HG02981 (cell line): ENCODE data around the gene P2RX5.

Experiments
- ATAC-seq: cut with Tn5 transposase; IDR thresholded peaks from one replicate; pipeline ENCODE4 v1.9.1; 2021; ENCODE audit warnings: mild to moderate bottlenecking, moderate library complexity; ENCODE audit not compliant: unreplicated experiment

P2RX5 gene

GRCh38 chr17:3682033-3682432 is 13.9 kb downstream of the P2RX5 start:
- ATAC-seq: no peak

GRCh38 chr17:3681565-3681964 is 14.4 kb downstream of the P2RX5 start:
- ATAC-seq: no peak

- no peak for ATAC-seq
Observed at GRCh38 chr17:3681057-3681456, 14.9 kb downstream of the P2RX5 start.

- no peak for ATAC-seq
Observed at GRCh38 chr17:3679531-3680126, 16.3 kb downstream of the P2RX5 start.

- no peak for ATAC-seq
Observed at GRCh38 chr17:3678821-3679530, 17.0 kb downstream of the P2RX5 start.

- no peak for ATAC-seq
Observed at GRCh38 chr17:3678095-3678820, 17.7 kb downstream of the P2RX5 start.

- ATAC-seq: no peak
Observed at GRCh38 chr17:3675886-3676285, 20.1 kb downstream of the P2RX5 start.

- ATAC-seq: no peak
Observed at GRCh38 chr17:3672571-3672970, 23.4 kb downstream of the P2RX5 start.

- ATAC-seq: no peak
Observed at GRCh38 chr17:3669548-3669947, 26.4 kb downstream of the P2RX5 start.

- ATAC-seq: no peak
Observed at GRCh38 chr17:3669085-3669347, 26.9 kb downstream of the P2RX5 start.

- peak; percentile 89 for ATAC-seq
Observed at GRCh38 chr17:3668279-3669084, 27.5 kb downstream of the P2RX5 start, which contains the start of the genes EMC6 and TAX1BP3. Gene EMC6 (plus strand): TSS chr17:3668812. CDS start chr17:3669147, 335 bp downstream. Gene TAX1BP3 (minus strand): TSS chr17:3668578. CDS start chr17:3668526, 52 bp downstream.

GRCh38 chr17:3667366-3668278 is 28.3 kb downstream of the P2RX5 start:
- no peak for ATAC-seq

GRCh38 chr17:3666516-3666915 is 29.4 kb downstream of the P2RX5 start:
- ATAC-seq: no peak

- ATAC-seq: no peak
Observed at GRCh38 chr17:3665834-3666233, 30.1 kb downstream of the P2RX5 start.

- no peak for ATAC-seq
Observed at GRCh38 chr17:3663102-3664011, 32.6 kb downstream of the P2RX5 start.

- no peak for ATAC-seq
Observed at GRCh38 chr17:3660311-3660891, 35.6 kb downstream of the P2RX5 start.

- no peak for ATAC-seq
Observed at GRCh38 chr17:3659541-3660111, 36.3 kb downstream of the P2RX5 start.

- ATAC-seq: no peak
Observed at GRCh38 chr17:3658784-3659449, 37.0 kb downstream of the P2RX5 start.
